Subcutaneous abdominal adipose tissue (tissue), 5 donors: Measurements from ENCODE around the gene TMEM131.
"Not testable (repeated sequence)": the region's sequence is repeated elsewhere in the genome, so short reads cannot be mapped to it uniquely, and the experiment has no call there.

ENCODE experiments used
- H3K27ac ChIP-seq: one replicate; pipeline ENCODE4 v1.7.0; 2013; ENCODE audit warnings: low read depth, mild to moderate bottlenecking, inconsistent platforms, low read length, moderate library complexity
- H3K27me3 ChIP-seq, 5 donors: one replicate each; pipeline ENCODE4 v1.7.0; 2013; ENCODE audit warnings: low read length in 5 of 5, inconsistent platforms in 1 of 5; ENCODE audit not compliant: control insufficient read depth in 5 of 5, insufficient read depth in 4 of 5
- H3K36me3 ChIP-seq, 5 donors: one replicate each; pipeline ENCODE4 v1.7.0; 2013; ENCODE audit warnings: low read length in 5 of 5; ENCODE audit not compliant: control insufficient read depth in 5 of 5, insufficient read depth in 5 of 5
- H3K4me1 ChIP-seq, 5 donors: one replicate each; pipeline ENCODE4 v1.7.0; 2013; ENCODE audit warnings: low read length in 5 of 5, mild to moderate bottlenecking in 3 of 5, moderate library complexity in 1 of 5; ENCODE audit not compliant: control insufficient read depth in 5 of 5, insufficient read depth in 5 of 5
- H3K4me3 ChIP-seq, 5 donors: one replicate each; pipeline ENCODE4 v1.7.0; 2013; ENCODE audit warnings: low read length in 5 of 5, low read depth in 1 of 5
- H3K9ac ChIP-seq, 5 donors: one replicate each; pipeline ENCODE4 v1.7.0; 2013; ENCODE audit warnings: low read length in 5 of 5, mild to moderate bottlenecking in 4 of 5, moderate library complexity in 3 of 5
- H3K9me3 ChIP-seq, 5 donors: one replicate each; pipeline ENCODE4 v1.7.0; 2013; ENCODE audit warnings: low read length in 5 of 5; ENCODE audit not compliant: control insufficient read depth in 5 of 5
- donor health status: healthy.
- donor health status: healthy.
- donor health status: healthy.
- donor health status: healthy.
- donor health status: healthy.

Gene TMEM131

GRCh38 chr2:97715951-97716694 is 279.6 kb downstream of the TMEM131 start:
- H3K36me3 ChIP-seq = no peaks in the 10 kb centered on the region
- peaks cover 0 to 3% (median 2%) of the 10 kb centered on the region in 5 donors for H3K27me3 ChIP-seq
- no peak overlapping the region for H3K4me3 ChIP-seq
- no peaks in the 10 kb centered on the region for H3K9me3 ChIP-seq
- no peak overlapping the region for H3K27ac ChIP-seq
- peak overlapping the region in 1 of 5 donors; percentile 4 for H3K9ac ChIP-seq
- H3K4me1 ChIP-seq = no peaks in the 10 kb centered on the region

GRCh38 chr2:97714950-97715652 is 280.6 kb downstream of the TMEM131 start:
- Histone ChIP-seq H3K9ac (no peak overlapping the region), H3K4me1 (peaks cover 0 to under 1% (median 0%) of the 10 kb centered on the region in 5 donors), H3K27ac (no peak overlapping the region), H3K9me3 (no peaks in the 10 kb centered on the region), H3K4me3 (no peak overlapping the region), H3K27me3 (peaks cover 0 to 3% (median 2%) of the 10 kb centered on the region in 5 donors), H3K36me3 (no peaks in the 10 kb centered on the region)

GRCh38 chr2:97714084-97714949 is 281.4 kb downstream of the TMEM131 start:
- Histone ChIP-seq H3K27ac (no peak overlapping the region), H3K9ac (peak overlapping the region in 1 of 5 donors; percentile 23), H3K4me3 (peak overlapping the region in 1 of 5 donors; percentile 29)

GRCh38 chr2:97713296-97714083 is 282.3 kb downstream of the TMEM131 start, which contains the start of gene ZAP70:
TSS of gene ZAP70 (plus strand) at chr2:97713576. CDS start at chr2:97724037, 10,461 bp downstream.
- H3K9ac ChIP-seq = peak within 1 kb of the TSS in 1 of 5 donors; percentile 43
- no peaks in the 10 kb centered on the region for H3K9me3 ChIP-seq
- H3K4me3 ChIP-seq = peak within 1 kb of the TSS in 1 of 5 donors; percentile 29
- no peak within 1 kb of the TSS for H3K27ac ChIP-seq
- peaks cover 0 to 3% (median 3%) of the 10 kb centered on the region in 5 donors for H3K27me3 ChIP-seq
- no peaks in the 10 kb centered on the region for H3K36me3 ChIP-seq
- H3K4me1 ChIP-seq = peaks cover 0 to 3% (median 0%) of the 10 kb centered on the region in 5 donors

More at GRCh38 chr2:97714084-97714949, 281.4 kb downstream of the TMEM131 start:
- Histone ChIP-seq H3K4me1 (peaks cover 0 to 3% (median 0%) of the 10 kb centered on the region in 5 donors), H3K36me3 (no peaks in the 10 kb centered on the region), H3K9me3 (no peaks in the 10 kb centered on the region), H3K27me3 (peaks cover 0 to 3% (median 2%) of the 10 kb centered on the region in 5 donors)

- H3K9ac ChIP-seq = peak overlapping the region in 1 of 5 donors; percentile 43
- H3K27me3 ChIP-seq = peaks cover 0 to 3% (median 3%) of the 10 kb centered on the region in 5 donors
- no peaks in the 10 kb centered on the region for H3K9me3 ChIP-seq
- no peak overlapping the region for H3K27ac ChIP-seq
- peaks cover 0 to 3% (median 0%) of the 10 kb centered on the region in 5 donors for H3K4me1 ChIP-seq
- H3K4me3 ChIP-seq = no peak overlapping the region
- H3K36me3 ChIP-seq = no peaks in the 10 kb centered on the region
Measured at GRCh38 chr2:97712693-97713295, 283.0 kb downstream of the TMEM131 start.

GRCh38 chr2:97712175-97712574 is 283.6 kb downstream of the TMEM131 start:
- H3K27me3 ChIP-seq, H3K36me3 ChIP-seq, H3K9me3 ChIP-seq, H3K4me3 ChIP-seq, H3K4me1 ChIP-seq, H3K9ac ChIP-seq, H3K27ac ChIP-seq: not testable (repeated sequence)

- Histone ChIP-seq H3K36me3 (no peaks in the 10 kb centered on the region), H3K9ac (no peak overlapping the region), H3K4me3 (no peak overlapping the region), H3K9me3 (no peaks in the 10 kb centered on the region), H3K4me1 (peaks cover 0 to 3% (median 0%) of the 10 kb centered on the region in 5 donors), H3K27me3 (peaks cover 2 to 11% (median 3%) of the 10 kb centered on the region in 5 donors), H3K27ac (no peak overlapping the region)
Measured at GRCh38 chr2:97711394-97711711, 284.4 kb downstream of the TMEM131 start.

GRCh38 chr2:97708608-97709007 is 287.1 kb downstream of the TMEM131 start:
- peaks cover 2 to 11% (median 3%) of the 10 kb centered on the region in 5 donors for H3K27me3 ChIP-seq
- peaks cover 0 to 3% (median 0%) of the 10 kb centered on the region in 5 donors for H3K4me1 ChIP-seq
- H3K36me3 ChIP-seq = no peaks in the 10 kb centered on the region
- no peak overlapping the region for H3K9ac ChIP-seq
- H3K27ac ChIP-seq = no peak overlapping the region
- H3K4me3 ChIP-seq = no peak overlapping the region
- no peaks in the 10 kb centered on the region for H3K9me3 ChIP-seq

- Histone ChIP-seq H3K9me3 (no peaks in the 10 kb centered on the region), H3K4me1 (peaks cover 0 to 3% (median 0%) of the 10 kb centered on the region in 5 donors), H3K27me3 (peaks cover 2 to 11% (median 3%) of the 10 kb centered on the region in 5 donors), H3K9ac (no peak overlapping the region), H3K36me3 (no peaks in the 10 kb centered on the region), H3K27ac (no peak overlapping the region), H3K4me3 (no peak overlapping the region)
Measured at GRCh38 chr2:97708048-97708380, 287.7 kb downstream of the TMEM131 start.
